ENCODE measurements around the gene SLCO2A1. TPM values are rescaled to one million over a fixed set of nuclear protein-coding genes. Genes with fewer than 3 reads are reported as not detected.
"Not testable (repeated sequence)": the region's sequence is repeated elsewhere in the genome, so short reads cannot be mapped to it uniquely, and the experiment has no call there.

Gene SLCO2A1
- total RNA-seq (2014; rRNA removed; shearing (Covaris generic)): not detected in 2 replicates

DNA sequence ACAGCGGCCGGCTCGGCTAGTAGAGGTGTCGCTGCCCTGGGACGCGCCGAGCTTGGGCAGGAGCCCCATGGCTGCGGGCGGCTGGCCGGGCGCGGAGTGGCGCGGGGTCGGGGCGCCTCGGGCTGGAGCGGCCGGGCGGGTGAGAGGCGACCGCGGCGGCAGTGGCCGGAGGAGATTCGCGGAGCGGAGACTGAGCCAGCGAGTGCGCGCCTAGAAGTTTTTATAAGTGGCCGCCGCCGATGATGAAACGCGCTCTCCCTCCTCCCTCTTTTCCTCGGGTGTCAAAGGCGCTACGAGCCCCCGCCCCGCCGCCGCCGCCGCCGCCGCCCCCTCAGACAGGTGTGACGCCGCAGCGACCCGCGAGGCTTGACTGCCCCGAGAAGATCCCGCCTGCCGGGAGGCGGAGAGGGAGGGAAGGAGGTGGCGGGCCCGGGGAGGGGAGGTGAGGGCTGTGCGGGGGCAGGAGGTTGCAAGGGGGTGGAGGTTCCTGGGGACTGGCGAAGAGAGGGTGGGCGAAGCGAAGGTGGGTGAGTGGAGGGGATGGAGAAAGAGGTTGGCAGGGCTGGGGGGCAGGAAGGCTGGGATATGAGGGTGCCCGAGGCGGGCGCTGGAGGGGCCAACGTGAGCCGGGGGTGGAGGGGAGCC is at the start of gene SLCO2A1:
SLCO2A1 (minus strand) TSS at position 192 of the 645 bp plus-strand sequence; CDS start at position 69, 123 bp downstream.
- no peaks in the 10 kb centered on the region for H3K9me3 ChIP-seq (replicated peaks)
- no peaks in the 10 kb centered on the region for H3K36me3 ChIP-seq
- H3K27me3 ChIP-seq: 0 out of 2 replicates have a peak, but pooled peaks cover 4% of the 10 kb centered on the region
- H3K4me1 ChIP-seq: no peaks in the 10 kb centered on the region
- H3K27ac ChIP-seq: no peak within 1 kb of the TSS
- DNase-seq: peak; percentile 15 to 43
- H3K4me3 ChIP-seq: peak within 1 kb of the TSS; percentile 44

DNA sequence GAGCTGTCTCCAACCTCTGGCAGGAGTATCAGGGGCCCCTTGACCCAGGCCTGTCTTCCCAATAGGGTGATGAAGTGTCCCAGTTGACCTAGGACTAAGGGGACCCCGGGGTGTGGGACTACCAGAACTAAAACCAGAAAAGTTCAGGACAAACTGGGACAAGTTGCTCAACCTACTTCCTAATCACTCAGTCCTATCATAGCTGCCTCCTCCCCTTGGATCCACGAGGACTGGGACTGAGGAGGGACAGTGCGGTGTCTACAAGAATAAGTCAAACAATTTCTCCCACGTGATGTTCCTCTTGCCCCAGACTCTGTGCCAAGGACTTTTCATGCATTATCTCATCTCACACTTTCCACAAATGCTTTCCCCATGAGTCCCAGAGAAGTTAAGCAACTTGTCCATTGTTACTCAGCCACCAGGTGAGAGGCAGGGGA is 49.4 kb upstream of the SLCO2A1 start:
- H3K27me3 ChIP-seq: no peaks in the 10 kb centered on the region
- no peaks in the 10 kb centered on the region for H3K4me1 ChIP-seq
- no peak for DNase-seq
- H3K4me3 ChIP-seq: no peak overlapping the region
- no peak overlapping the region for H3K27ac ChIP-seq
- H3K36me3 ChIP-seq: no peaks in the 10 kb centered on the region
- no peaks in the 10 kb centered on the region for H3K9me3 ChIP-seq (replicated peaks)

DNA sequence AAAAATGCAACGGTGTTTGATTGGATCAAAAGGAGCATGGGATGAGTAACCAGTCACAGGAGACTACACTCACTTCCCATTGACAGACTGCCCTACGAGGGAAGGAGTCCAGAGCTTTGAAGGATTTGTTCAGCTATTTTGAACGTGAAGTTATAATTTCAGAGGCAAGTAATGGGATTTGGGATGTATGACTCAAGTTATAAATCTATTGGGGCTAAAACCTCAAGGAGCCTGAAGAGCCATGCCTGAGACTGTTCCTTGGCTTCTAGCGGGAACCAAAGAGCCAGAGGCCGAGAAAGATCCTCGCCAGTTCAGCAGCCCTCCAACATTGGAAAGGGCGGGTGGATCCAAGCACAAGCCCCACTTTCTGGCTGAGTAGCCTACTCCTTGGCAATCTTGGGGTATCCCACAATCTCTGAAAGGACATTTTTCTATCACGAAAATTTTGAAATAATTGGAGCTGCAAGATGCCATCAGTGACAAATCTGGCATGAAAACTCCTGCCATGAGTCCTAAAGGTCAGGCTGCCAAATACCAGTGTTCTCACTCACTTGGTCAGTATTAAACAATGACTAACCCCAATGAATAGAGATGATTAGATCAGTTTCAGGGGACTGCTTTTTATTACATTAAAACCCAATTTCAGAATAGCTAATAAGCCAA is 48.6 kb upstream of the SLCO2A1 start:
- no peaks in the 10 kb centered on the region for H3K9me3 ChIP-seq (replicated peaks)
- DNase-seq: no peak

DNA sequence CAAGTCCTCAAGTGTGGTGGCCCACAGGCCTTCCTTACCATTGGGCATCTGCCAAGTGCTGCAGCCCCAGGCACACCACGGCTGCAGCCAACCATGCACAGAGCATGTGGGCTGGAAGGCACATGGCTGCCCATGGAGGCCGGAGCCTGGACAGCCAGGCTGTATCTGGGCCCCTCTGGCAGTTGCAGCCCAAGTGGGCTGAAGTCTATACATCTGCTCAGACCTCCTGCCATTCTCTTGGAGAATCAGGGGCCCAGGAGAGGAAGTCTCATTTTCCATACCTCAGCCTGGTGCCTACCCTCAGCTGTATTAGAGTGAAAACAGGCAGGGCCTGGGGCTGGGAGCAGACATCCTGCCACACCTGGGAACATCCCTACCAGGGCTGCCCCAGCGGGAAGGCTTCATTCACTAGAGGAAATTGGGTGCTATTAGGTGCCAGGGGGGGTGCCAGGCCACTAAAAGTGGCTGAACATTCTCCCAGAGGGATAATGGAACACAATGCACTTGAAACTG is 48.0 kb upstream of the SLCO2A1 start:
- H3K9me3 ChIP-seq (replicated peaks): no peaks in the 10 kb centered on the region
- H3K27ac ChIP-seq: no peak overlapping the region
- H3K4me1 ChIP-seq: no peaks in the 10 kb centered on the region
- H3K36me3 ChIP-seq: no peaks in the 10 kb centered on the region
- no peak for DNase-seq
- no peaks in the 10 kb centered on the region for H3K27me3 ChIP-seq
- no peak overlapping the region for H3K4me3 ChIP-seq

More for the DNA sequence above, 48.6 kb upstream of the SLCO2A1 start:
- no peak overlapping the region for H3K4me3 ChIP-seq
- no peaks in the 10 kb centered on the region for H3K36me3 ChIP-seq
- H3K27ac ChIP-seq: no peak overlapping the region
- H3K27me3 ChIP-seq: no peaks in the 10 kb centered on the region
- H3K4me1 ChIP-seq: no peaks in the 10 kb centered on the region

DNA sequence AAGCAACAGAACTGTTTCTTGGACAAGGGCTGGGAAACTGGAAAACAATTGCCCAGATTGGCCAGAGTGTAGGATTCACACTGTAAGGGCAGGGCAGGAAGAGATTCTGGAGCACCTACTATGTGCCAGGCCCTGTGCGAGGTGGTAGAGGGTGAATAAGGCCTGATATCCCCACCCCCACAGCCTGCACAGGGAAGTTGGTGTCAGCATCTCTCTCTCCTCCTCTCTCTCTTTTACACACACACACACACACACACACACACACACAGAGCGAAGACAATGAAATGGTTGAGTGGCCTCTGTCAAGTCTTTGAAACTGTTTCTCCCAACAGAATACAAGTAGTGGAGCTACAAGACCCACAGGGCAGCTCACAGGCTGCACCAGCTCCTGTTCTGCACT is 47.1 kb upstream of the SLCO2A1 start:
- DNase-seq: no peak
- no peak overlapping the region for H3K27ac ChIP-seq
- no peak overlapping the region for H3K4me3 ChIP-seq
- no peaks in the 10 kb centered on the region for H3K27me3 ChIP-seq
- H3K36me3 ChIP-seq: no peaks in the 10 kb centered on the region
- no peaks in the 10 kb centered on the region for H3K9me3 ChIP-seq (replicated peaks)
- no peaks in the 10 kb centered on the region for H3K4me1 ChIP-seq

DNA sequence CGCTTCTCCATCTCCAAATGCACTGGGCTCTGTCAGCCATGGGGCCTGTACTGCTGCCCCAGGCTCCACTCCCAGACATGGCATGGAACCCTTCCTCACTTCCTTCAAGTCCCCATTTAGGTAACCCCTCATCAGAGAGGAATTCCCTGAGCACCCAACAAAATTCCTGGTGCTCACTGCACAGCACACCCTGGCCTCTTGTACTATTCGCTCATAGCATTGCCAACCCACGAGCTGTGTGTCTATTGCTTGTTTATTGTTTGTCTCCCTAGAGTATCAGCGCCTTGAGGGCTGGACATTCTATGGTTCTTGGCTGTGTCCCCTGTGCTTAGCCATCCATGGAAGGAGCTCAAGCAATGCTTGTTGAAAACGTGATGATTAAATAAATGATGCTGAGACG is 46.1 kb upstream of the SLCO2A1 start:
- no peak for DNase-seq
- Histone ChIP-seq H3K36me3 (no peaks in the 10 kb centered on the region), H3K4me1 (peaks cover 7% of the 10 kb centered on the region), H3K4me3 (no peak overlapping the region), H3K27me3 (no peaks in the 10 kb centered on the region), H3K9me3 (replicated peaks) (no peaks in the 10 kb centered on the region), H3K27ac (no peak overlapping the region)

DNA sequence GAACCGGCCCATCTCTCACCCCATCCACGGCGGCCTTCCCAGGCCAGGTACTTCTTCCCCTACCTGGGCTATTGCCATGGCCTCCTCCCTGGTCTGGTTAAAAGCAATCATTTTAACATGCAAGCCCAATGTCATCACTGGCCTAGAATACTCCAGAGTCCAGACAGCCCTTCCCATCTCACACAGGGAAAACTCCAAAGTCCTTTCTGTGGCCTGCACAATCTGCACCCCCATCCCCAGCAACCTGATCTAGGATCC is 45.8 kb upstream of the SLCO2A1 start:
- no peaks in the 10 kb centered on the region for H3K9me3 ChIP-seq (replicated peaks)
- H3K27ac ChIP-seq: no peak overlapping the region
- no peak overlapping the region for H3K4me3 ChIP-seq
- no peaks in the 10 kb centered on the region for H3K27me3 ChIP-seq
- H3K4me1 ChIP-seq: peaks cover 9% of the 10 kb centered on the region
- no peaks in the 10 kb centered on the region for H3K36me3 ChIP-seq
- DNase-seq: no peak

DNA sequence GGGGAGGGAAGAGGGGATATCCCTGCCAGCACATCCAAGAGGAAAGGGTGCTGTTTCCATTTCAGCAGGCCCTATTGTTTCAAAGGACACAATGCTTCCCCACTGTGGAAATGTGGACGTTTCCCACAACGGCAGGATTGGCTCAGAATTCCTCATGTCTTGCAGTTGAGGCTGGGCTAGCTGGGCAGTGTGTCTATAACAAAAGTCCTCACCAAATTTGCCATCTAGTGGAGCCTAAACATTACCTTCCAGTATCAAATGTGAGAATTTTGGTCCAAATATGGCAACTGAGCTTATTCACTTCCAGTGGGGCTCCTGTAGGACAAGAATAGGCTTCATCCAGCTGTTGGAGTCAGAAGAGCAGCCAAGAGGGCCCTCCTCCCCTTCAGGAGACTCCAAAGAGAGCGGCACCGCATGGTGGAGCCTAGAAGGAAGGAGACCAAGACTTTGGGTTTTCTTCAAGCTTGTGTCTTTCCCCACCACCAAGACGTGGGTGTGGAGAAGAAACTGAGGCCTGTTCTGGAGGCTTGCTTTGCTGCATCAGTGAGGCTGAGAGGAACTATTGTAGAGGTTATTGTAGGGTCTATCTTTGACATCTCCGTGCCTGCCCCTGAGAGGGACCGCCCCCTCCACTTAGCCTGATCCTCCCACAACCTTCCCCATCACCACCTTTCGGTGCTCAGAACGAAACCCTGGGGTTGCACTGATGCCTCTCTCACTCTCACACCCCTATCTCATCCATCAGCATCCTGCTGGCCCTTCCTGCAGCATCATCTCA is 45.3 kb upstream of the SLCO2A1 start:
- no peak overlapping the region for H3K27ac ChIP-seq
- no peak for DNase-seq
- H3K4me3 ChIP-seq: no peak overlapping the region

DNA sequence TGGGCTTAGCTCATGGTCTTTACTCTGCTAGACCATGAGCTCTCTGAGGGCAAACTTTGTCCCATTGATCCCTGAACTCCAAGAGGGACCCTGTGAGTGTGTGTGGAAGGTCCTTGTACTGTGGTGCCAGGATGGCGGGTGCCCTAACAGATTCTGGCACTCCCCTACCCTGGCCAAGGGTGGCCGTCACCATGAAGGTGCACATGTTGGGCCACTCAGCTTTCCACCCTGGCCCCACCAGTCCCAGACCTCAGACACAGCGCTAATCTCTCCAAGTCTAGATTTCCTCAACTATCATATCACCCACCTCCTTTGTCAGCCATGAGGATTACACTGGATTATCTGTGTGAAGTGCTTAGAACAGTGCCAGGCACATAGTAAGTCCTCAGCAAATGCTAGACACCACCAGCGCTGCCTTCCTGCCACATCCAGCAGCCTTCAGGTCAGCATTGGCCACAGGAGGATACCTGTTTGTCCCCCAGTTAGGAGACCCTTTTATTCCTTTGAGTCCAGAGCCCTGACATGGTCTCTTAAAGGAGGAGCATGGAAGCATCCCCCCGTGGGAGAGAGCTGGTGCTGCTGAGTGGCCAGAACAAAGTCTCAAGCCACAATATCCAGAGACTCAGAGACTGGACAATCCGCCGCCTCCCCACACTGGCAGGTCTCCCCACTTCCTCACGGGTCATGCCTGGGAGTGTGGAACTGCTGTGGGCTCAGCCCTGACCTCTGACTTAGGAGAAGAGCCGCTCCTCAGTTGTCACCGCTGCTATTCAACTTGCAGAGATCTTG is 44.5 kb upstream of the SLCO2A1 start:
- Histone ChIP-seq H3K4me3 (no peak overlapping the region), H3K27ac (no peak overlapping the region)
- DNase-seq: no peak

More for the DNA sequence above, 45.3 kb upstream of the SLCO2A1 start:
- no peaks in the 10 kb centered on the region for H3K9me3 ChIP-seq (replicated peaks)
- no peaks in the 10 kb centered on the region for H3K27me3 ChIP-seq
- H3K4me1 ChIP-seq: peaks cover 10% of the 10 kb centered on the region
- no peaks in the 10 kb centered on the region for H3K36me3 ChIP-seq

DNA sequence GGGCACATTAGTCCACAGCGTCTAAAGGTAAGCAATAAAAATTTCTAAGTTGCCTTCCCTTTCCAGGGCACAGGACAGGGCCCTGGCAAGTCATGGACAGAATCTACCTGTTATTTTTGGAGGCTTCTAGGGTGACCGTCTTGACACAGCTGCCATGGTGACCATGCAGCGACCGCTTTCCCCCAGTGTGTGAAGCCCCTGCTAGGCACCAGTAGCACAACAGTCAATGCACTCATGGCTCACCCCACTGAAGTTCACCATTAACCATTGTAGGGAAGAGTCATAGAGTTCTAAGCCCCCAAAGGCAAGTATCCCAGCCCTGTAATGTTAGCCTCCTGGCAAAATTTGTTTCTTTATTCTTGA is 43.8 kb upstream of the SLCO2A1 start:
- H3K4me1 ChIP-seq: peaks cover 10% of the 10 kb centered on the region
- no peak overlapping the region for H3K27ac ChIP-seq
- no peak for DNase-seq
- no peaks in the 10 kb centered on the region for H3K9me3 ChIP-seq (replicated peaks)
- H3K4me3 ChIP-seq: no peak overlapping the region
- no peaks in the 10 kb centered on the region for H3K27me3 ChIP-seq
- H3K36me3 ChIP-seq: no peaks in the 10 kb centered on the region

More for the DNA sequence above, 44.5 kb upstream of the SLCO2A1 start:
- Histone ChIP-seq H3K36me3 (no peaks in the 10 kb centered on the region), H3K9me3 (replicated peaks) (no peaks in the 10 kb centered on the region), H3K4me1 (peaks cover 10% of the 10 kb centered on the region), H3K27me3 (no peaks in the 10 kb centered on the region)

DNA sequence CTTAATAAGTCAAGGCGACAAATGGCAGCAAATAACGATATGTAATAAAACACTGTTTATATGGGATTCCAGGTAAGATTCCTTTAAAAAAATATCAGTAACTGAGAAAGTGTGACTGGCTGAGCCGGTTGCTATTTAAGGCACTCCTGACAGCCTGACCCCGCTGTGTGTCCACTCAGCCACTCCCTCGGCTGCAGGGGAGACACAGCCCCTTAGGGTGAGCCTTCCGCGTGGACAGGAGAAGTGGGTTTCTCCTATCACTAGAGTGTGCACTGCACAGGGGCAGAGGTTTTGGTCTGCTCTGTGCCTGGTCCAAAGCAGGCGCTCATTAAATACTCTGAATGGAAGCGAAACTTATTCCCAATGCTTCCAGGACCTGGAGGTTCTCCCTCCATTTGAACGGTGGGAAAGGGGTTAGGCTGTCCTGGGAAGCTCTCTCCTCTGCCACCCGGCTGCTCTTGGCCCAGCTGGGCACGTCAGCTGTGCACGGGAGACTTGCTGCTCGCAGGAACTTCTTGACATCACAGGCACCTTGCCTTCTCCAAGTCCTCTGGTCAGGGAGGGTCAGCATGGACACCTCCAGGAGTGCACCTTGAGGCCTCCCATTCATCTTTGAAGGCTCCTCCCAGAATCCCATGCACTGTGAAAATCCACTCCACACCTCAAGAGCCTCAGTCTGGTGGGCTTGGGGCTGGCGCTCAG is 43.3 kb upstream of the SLCO2A1 start:
- Histone ChIP-seq H3K4me3 (no peak overlapping the region), H3K4me1 (peaks cover 10% of the 10 kb centered on the region), H3K27ac (no peak overlapping the region), H3K9me3 (replicated peaks) (no peaks in the 10 kb centered on the region), H3K27me3 (no peaks in the 10 kb centered on the region), H3K36me3 (no peaks in the 10 kb centered on the region)
- DNase-seq: no peak

DNA sequence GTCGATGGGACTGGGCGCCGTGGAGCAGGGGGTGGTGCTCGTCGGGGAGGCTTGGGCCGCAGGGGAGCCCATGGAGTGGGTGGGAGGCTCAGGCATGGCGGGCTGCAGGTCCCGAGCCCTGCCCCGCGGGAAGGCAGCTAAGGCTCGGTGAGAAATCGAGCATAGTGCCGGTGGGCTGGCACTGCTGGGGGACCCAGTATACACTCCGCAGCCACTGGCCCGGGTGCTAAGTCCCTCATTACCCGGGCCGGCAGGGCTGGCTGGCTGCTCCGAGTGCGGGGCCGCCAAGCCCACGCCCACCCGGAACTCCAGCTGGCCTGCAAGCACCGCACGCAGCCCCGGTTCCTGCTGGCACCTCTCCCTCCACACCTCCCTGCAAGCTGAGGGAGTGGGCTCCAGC is 40.6 kb upstream of the SLCO2A1 start:
- not testable (repeated sequence) for H3K9me3 ChIP-seq (replicated peaks); H3K27me3 ChIP-seq; DNase-seq; H3K36me3 ChIP-seq; H3K4me1 ChIP-seq; H3K4me3 ChIP-seq
- peak overlapping the region; percentile 79 for H3K27ac ChIP-seq

DNA sequence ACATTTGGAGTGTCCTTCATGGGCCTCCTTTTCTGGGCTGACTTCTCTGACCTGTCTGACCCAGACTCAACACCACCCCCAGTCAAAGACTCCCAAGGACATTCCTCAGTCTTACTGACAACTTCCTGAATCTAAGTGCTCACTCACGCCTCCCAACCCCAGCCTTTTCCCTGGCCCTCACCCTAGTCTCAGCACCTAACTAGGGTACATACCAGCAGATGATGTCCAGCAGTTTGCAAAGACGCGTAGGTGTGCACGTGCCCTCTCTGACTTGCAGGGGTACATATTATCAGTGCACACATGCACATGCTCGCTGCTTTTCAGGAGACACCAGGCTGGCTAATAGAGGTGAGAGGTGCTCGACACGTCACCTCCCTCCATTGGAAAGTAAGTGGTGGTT is 38.7 kb upstream of the SLCO2A1 start:
- H3K9me3 ChIP-seq (replicated peaks): no peaks in the 10 kb centered on the region
- H3K36me3 ChIP-seq: no peaks in the 10 kb centered on the region
- peaks cover 10% of the 10 kb centered on the region for H3K4me1 ChIP-seq
- no peak overlapping the region for H3K27ac ChIP-seq
- no peak for DNase-seq
- H3K4me3 ChIP-seq: no peak overlapping the region
- H3K27me3 ChIP-seq: no peaks in the 10 kb centered on the region

DNA sequence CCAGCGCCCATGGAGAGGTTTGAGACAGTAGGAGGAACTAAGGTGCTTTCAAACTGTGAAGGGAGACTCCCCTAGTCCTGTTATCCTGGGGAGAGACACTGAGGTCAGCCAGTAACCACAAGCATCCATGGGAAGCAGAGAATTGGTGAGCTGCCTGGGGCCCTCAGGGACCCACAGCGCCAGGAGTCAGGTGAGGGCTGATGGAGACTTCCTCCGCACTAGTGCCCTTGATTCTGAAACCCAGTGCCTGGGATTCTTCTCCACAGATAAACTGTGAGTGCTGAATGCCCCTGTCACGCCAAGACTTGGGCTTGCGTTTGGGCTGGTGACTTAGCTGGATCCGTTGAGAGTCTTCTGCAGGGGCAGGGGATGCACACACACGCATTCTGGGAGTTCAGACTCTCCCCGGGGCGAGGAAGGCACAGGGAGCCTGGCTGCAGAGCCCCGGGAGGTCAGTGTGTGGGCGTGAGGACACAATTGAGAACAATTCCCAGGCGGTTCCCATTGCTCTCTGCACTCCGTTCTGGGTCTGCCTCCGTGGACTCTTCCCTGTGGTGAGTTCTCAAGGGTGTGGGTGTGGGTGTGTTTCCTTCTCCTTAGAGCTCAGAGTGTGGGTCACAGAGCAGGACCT is 37.9 kb upstream of the SLCO2A1 start:
- peaks cover 10% of the 10 kb centered on the region for H3K4me1 ChIP-seq
- H3K36me3 ChIP-seq: no peaks in the 10 kb centered on the region
- H3K9me3 ChIP-seq (replicated peaks): no peaks in the 10 kb centered on the region
- DNase-seq: no peak
- no peaks in the 10 kb centered on the region for H3K27me3 ChIP-seq
- no peak overlapping the region for H3K4me3 ChIP-seq
- no peak overlapping the region for H3K27ac ChIP-seq

All from SJCRH30 (cell line).